ENCODE data around the gene HUNK. TPM values are rescaled to one million over a fixed set of nuclear protein-coding genes. Genes with fewer than 3 reads are reported as not detected.
A peak's percentile ranks its signal among the peaks of the same experiment; 100 is the strongest.

Gene HUNK
- total RNA-seq, 1 donor from 2014 or later = 0.19 TPM

GRCh38 chr21:31975491-31975890 lies 102.7 kb downstream of the HUNK start:
- no peak for DNase-seq
- intact Hi-C loops (cut with DNase I) = no loop called here
- no peak for ATAC-seq (ENCODE audit: poor library complexity)

GRCh38 chr21:31977816-31978215 lies 105.0 kb downstream of the HUNK start:
- DNase-seq (no peak), ATAC-seq (ENCODE audit: poor library complexity) (no peak)
- intact Hi-C loops (cut with DNase I) = no loop called here

- DNase-seq (no peak), ATAC-seq (ENCODE audit: poor library complexity) (no peak)
- intact Hi-C loops (cut with DNase I) = no loop called here
Measured at GRCh38 chr21:31983120-31983519, 110.3 kb downstream of the HUNK start.

- DNase-seq = no peak
- intact Hi-C loops (cut with DNase I) = no loop called here
- no peak for ATAC-seq (ENCODE audit: poor library complexity)
Measured at GRCh38 chr21:31983554-31983953, 110.7 kb downstream of the HUNK start.

GRCh38 chr21:31985398-31985797 lies 112.6 kb downstream of the HUNK start:
- DNase-seq (no peak), ATAC-seq (ENCODE audit: poor library complexity) (no peak)
- intact Hi-C loops (cut with DNase I) = no loop called here

GRCh38 chr21:31986035-31986856 lies 113.4 kb downstream of the HUNK start:
- DNase-seq (no peak), ATAC-seq (ENCODE audit: poor library complexity) (no peak)
- intact Hi-C loops (cut with DNase I) = no loop called here

GRCh38 chr21:31987696-31988095 lies 114.9 kb downstream of the HUNK start:
- intact Hi-C loops (cut with DNase I) = no loop called here
- DNase-seq = peak; percentile 42

GRCh38 chr21:31988492-31989290 lies 115.9 kb downstream of the HUNK start:
- ATAC-seq (ENCODE audit: poor library complexity) (no peak), DNase-seq (no peak)
- intact Hi-C loops (cut with DNase I) = no loop called here

More at GRCh38 chr21:31987696-31988095, 114.9 kb downstream of the HUNK start:
- peak; percentile 65 for ATAC-seq (ENCODE audit: poor library complexity)

- intact Hi-C loops (cut with DNase I) = no loop called here
- no peak for ATAC-seq (ENCODE audit: poor library complexity)
Measured at GRCh38 chr21:31991356-31992331, 118.8 kb downstream of the HUNK start.

GRCh38 chr21:31992391-31992790 lies 119.6 kb downstream of the HUNK start:
- ATAC-seq (ENCODE audit: poor library complexity) = no peak
- intact Hi-C loops (cut with DNase I) = no loop called here
- no peak for DNase-seq

More at GRCh38 chr21:31991356-31992331, 118.8 kb downstream of the HUNK start:
- DNase-seq = no peak

- DNase-seq (no peak), ATAC-seq (ENCODE audit: poor library complexity) (no peak)
- intact Hi-C loops (cut with DNase I) = no loop called here
Measured at GRCh38 chr21:31993826-31994825, 121.3 kb downstream of the HUNK start.

- intact Hi-C loops (cut with DNase I) = no loop called here
- ATAC-seq (ENCODE audit: poor library complexity) (no peak), DNase-seq (no peak)
Measured at GRCh38 chr21:31997191-31997590, 124.4 kb downstream of the HUNK start.

GRCh38 chr21:31999810-32000468 lies 127.1 kb downstream of the HUNK start:
- intact Hi-C loops (cut with DNase I) = no loop called here
- DNase-seq (no peak), ATAC-seq (ENCODE audit: poor library complexity) (no peak)

- intact Hi-C loops (cut with DNase I) = no loop called here
- no peak for ATAC-seq (ENCODE audit: poor library complexity)
- no peak for DNase-seq
Measured at GRCh38 chr21:32001390-32001789, 128.6 kb downstream of the HUNK start.

GRCh38 chr21:32003411-32003810 lies 130.6 kb downstream of the HUNK start:
- ATAC-seq (ENCODE audit: poor library complexity) = no peak
- DNase-seq = no peak
- intact Hi-C loops (cut with DNase I) = no loop called here

GRCh38 chr21:32004291-32004690 lies 131.5 kb downstream of the HUNK start:
- ATAC-seq (ENCODE audit: poor library complexity) (no peak), DNase-seq (no peak)
- intact Hi-C loops (cut with DNase I) = no loop called here

GRCh38 chr21:32007456-32007855 lies 134.6 kb downstream of the HUNK start:
- no peak for DNase-seq
- intact Hi-C loops (cut with DNase I) = no loop called here
- ATAC-seq (ENCODE audit: poor library complexity) = no peak
